NCI-H1436 treated with DMSO at 0.1 percent for 48 hours (cell line): ENCODE measurements around the gene SLC19A1.

Source experiments
- DNase-seq: peaks from one replicate; lab custom pipeline; 2025; lab: John Stamatoyannopoulos, UW

Gene SLC19A1

GRCh38 chr21:45491623-45492022, 50.6 kb downstream of the SLC19A1 start:
- DNase-seq: no peak

DNA sequence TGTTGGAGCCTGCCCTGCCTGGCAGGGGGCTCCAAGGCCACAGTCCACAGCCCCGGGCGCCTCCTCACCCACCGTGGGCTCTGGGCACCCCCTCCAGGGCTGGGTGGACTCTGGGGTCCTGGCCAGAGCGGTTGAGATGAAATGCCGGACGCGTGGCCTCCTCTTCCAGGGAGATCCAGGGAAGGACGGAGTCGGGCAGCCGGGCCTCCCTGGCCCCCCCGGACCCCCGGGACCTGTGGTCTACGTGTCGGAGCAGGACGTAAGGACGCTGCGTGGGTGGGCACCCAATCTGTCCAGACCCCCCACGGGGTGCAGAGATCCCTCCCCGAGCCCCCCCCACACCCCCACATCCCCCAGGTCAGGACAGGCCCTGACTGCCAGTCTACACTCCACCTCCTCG, 51.2 kb downstream of the SLC19A1 start:
- no peak for DNase-seq

DNA sequence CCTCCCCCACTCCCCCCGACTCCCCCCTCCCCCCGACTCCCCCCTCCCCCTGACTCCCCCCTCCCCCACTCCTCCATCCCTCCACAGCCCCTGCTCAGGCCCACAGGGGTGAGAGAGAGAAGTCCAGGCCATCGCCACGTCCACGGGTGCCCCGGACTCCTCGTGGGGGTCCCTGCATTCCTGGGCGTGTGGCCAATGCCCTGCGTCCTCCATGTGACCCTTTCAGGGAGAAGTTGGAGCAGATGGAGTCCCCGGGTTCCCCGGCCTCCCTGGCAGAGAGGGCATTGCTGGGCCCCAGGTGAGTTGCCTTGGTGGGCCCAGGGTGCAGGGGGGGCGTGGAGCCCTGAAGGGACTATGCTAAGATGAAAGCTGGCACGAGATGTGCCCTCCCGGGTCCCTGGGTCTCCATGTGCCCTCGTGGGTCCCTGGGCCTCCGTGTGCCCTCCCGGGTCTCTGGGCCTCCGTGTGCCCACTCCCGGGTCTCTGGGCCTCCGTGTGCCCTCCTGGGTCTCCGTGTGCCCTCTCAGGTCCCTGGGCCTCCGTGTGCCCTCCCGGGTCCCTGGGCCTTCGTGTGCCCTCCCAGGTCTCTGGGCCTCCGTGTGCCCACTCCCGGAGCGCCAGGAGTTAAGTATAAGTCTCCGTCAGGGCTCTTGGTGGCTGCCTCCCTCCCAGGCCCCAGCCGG, 52.0 kb downstream of the SLC19A1 start:
- no peak for DNase-seq

- DNase-seq: no peak
Observed at GRCh38 chr21:45489722-45489982, 52.6 kb downstream of the SLC19A1 start.

- DNase-seq: no peak
Observed at GRCh38 chr21:45488931-45489721, 53.1 kb downstream of the SLC19A1 start.

DNA sequence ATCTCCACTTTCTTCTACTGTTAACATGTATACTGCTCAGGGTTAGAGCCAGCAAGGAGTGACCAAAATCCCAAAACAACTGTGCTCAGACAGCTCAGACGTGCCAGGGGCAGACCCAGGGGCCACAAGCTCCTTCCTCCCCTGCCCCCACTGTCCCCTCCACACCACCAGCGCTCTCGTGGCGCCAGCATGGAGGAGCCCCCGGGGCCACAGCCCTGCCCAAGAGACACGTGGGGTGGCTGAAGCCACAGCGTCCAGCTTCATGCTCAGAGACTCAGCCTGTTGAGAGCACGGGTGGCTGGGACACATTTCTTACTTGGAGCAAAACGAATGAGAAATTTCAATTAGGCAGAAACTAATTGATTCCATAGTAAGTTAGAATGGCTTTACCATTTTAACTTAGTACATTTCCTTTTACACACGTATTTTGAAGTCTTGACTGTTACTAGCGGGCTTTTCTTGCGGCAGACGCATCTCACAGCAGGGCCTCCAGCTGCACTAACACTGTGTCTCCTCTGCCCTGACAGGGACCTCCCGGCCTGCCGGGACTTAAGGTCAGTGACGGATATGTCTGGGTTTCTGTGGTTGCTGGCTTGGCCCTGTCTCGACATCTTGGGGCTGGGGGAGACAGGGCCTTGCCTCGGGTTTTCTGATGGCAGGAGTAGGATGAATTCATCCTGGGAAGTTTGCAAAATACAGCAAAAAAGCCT, 54.2 kb downstream of the SLC19A1 start:
- no peak for DNase-seq

GRCh38 chr21:45487161-45487806, 55.0 kb downstream of the SLC19A1 start:
- no peak for DNase-seq

- DNase-seq: no peak
Observed at GRCh38 chr21:45486443-45487160, 55.6 kb downstream of the SLC19A1 start.

GRCh38 chr21:45485686-45486442, 56.4 kb downstream of the SLC19A1 start:
- no peak for DNase-seq

DNA sequence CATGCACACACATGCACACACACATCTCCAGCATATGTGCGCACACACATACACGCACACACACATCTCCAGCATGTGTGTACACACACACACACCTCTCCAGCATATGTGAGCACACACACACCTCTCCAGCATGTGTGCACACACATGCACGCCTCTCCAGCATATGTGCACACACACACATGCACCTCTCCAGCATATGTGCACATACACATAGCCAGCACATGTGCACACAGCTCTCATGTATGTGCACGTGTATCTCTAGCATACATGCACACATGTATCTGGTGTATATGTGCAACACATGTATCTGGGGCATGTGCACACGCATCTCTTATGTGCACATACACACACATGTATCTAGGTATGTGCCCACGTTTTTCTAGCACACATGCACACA, 57.9 kb downstream of the SLC19A1 start:
- no peak for DNase-seq

GRCh38 chr21:45482899-45483821, 59.1 kb downstream of the SLC19A1 start:
- DNase-seq: no peak

- DNase-seq: no peak
Observed at GRCh38 chr21:45481977-45482898, 60.0 kb downstream of the SLC19A1 start.

DNA sequence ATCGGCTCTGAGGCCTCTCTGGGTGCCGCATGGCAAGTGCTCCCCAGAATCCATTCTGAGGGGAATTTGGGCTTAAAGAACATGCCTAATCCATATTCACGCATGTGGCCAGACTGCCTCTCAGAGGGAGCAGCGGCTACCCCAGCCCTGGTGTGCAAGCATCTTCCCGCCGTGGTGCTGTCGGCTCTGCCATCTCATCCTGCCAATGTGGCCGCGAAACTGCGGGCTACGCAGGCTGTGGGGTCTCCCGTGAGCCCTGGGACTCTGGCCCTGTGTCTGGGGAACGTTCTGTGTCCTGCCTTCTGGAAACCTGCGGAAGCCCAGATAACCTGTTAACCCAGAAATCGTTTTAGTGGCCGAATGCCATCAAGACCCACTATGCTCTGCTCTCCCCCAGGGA, 60.7 kb downstream of the SLC19A1 start:
- no peak for DNase-seq

DNA sequence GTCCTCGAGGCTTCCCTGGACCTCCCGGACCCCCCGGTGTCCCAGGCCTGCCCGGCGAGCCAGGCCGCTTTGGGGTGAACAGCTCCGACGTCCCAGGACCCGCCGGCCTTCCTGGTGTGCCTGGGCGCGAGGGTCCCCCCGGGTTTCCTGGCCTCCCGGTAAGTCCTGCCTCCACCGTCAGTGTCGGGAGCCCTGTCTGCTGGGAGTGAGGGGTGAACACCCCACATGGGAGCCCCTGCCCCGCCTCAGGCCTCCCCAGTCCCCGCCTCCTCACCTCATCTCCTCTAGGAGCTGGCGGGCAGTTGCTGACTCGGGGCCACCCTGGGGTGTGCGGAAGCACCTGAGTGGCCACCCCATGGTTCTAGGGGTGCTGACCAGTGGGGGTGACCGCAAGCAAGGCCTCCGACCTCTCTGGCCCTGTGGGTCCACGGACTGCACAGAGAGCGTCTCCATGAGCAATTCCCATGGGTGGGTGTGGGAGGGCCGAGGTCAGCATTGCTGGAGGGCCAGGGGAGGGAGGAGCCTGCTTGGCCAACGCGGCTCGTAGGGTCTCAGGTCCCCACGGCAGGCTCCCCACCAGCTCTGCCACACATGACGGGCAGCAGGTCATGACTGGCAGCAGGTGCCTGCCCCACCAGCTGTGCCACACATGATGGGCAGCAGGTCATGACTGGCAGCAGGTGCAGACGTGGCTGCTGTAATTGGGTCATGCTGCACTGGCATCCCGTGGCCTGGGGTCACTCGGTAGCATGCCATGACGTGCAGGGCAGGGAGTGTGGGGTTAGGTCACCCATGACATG, 61.3 kb downstream of the SLC19A1 start:
- no peak for DNase-seq

GRCh38 chr21:45479691-45480675, 62.3 kb downstream of the SLC19A1 start:
- no peak for DNase-seq

GRCh38 chr21:45478816-45479669, 63.2 kb downstream of the SLC19A1 start:
- no peak for DNase-seq
